ENCODE results near the gene CCDC15.

DNA sequence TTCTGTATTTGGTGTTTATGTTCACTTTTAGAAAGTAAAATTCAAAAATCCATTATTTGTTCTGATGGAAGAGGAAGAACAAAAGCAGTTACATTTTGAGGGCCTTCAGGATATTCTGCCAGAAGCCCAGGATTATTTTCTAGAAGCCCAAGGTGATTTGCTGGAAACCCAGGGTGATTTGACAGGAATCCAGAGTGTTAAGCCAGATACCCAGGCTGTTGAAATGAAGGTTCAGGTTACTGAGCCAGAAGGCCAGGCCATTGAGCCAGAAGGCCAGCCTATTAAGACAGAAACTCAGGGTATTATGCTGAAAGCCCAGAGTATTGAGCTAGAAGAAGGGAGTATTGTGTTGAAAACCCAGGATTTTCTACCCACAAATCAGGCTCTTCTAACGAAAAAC lies 33.1 kb downstream of the CCDC15 start:
- TF ChIP-seq POLR2A (IDR thresholded peaks at IDR 0.05; ENCODE audit: low read depth) (no peak), POLR2AphosphoS5 (IDR thresholded peaks at IDR 0.05) (no peak)
- TF ChIP-seq, protein P1, sequence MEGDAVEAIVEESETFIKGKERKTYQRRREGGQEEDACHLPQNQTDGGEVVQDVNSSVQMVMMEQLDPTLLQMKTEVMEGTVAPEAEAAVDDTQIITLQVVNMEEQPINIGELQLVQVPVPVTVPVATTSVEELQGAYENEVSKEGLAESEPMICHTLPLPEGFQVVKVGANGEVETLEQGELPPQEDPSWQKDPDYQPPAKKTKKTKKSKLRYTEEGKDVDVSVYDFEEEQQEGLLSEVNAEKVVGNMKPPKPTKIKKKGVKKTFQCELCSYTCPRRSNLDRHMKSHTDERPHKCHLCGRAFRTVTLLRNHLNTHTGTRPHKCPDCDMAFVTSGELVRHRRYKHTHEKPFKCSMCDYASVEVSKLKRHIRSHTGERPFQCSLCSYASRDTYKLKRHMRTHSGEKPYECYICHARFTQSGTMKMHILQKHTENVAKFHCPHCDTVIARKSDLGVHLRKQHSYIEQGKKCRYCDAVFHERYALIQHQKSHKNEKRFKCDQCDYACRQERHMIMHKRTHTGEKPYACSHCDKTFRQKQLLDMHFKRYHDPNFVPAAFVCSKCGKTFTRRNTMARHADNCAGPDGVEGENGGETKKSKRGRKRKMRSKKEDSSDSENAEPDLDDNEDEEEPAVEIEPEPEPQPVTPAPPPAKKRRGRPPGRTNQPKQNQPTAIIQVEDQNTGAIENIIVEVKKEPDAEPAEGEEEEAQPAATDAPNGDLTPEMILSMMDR (IDR thresholded peaks at IDR 0.05), result no peak

Measured in esophagus muscularis mucosa (tissue), 3 donors.